Central memory CD8-positive, alpha-beta T cell (primary cell): ENCODE measurements around the gene KRTAP20-4.

Experiments
- ATAC-seq: fragments of 150-1000 bp; cut with Tn5 transposase; replicated peaks from 2 replicates; pipeline ENCODE4 v1.10.0; 2022; ENCODE audit warnings: mild to moderate bottlenecking, moderate FRiP score, moderate number of reproducible peaks; ENCODE audit not compliant: poor library complexity, severe bottlenecking; ENCODE audit errors: extremely low read depth
- DNase-seq, 2 donors: peaks; one replicate each; pipeline ENCODE4 v3.0.0; 2021; ENCODE audit warnings: low spot score in 2 of 2
- H3K27ac Mint-ChIP-seq: one replicate; pipeline ENCODE4 v1.8.0; 2022; ENCODE audit warnings: low read depth, mild to moderate bottlenecking, moderate library complexity, mixed read lengths
- H3K27me3 Mint-ChIP-seq: one replicate; pipeline ENCODE4 v1.8.0; 2022; ENCODE audit warnings: mixed read lengths
- H3K36me3 Mint-ChIP-seq: one replicate; pipeline ENCODE4 v1.8.0; 2022; ENCODE audit warnings: mild to moderate bottlenecking, moderate library complexity, mixed read lengths; ENCODE audit not compliant: insufficient read depth
- H3K4me1 Mint-ChIP-seq: one replicate; pipeline ENCODE4 v1.8.0; 2022; ENCODE audit warnings: mixed read lengths
- H3K4me3 Mint-ChIP-seq: one replicate; pipeline ENCODE4 v1.8.0; 2022; ENCODE audit warnings: mild to moderate bottlenecking, moderate library complexity, mixed read lengths
- H3K9me3 Mint-ChIP-seq: one replicate; pipeline ENCODE4 v1.8.0; 2022; ENCODE audit warnings: mixed read lengths

The KRTAP20-4 gene

GRCh38 chr21:30620522-30620921, at the start of gene KRTAP20-4:
Gene KRTAP20-4, plus strand, starts transcription at chr21:30620627.
- H3K36me3 Mint-ChIP-seq: no peaks in the 10 kb centered on the region
- H3K4me3 Mint-ChIP-seq: no peak within 1 kb of the TSS
- no peaks in the 10 kb centered on the region for H3K27me3 Mint-ChIP-seq
- H3K27ac Mint-ChIP-seq: no peak within 1 kb of the TSS
- ATAC-seq (no peak), DNase-seq (no peak)
- H3K9me3 Mint-ChIP-seq: no peaks in the 10 kb centered on the region
- H3K4me1 Mint-ChIP-seq: no peaks in the 10 kb centered on the region

GRCh38 chr21:30577766-30578165, 42.7 kb upstream of the KRTAP20-4 start:
- H3K36me3 Mint-ChIP-seq: no peaks in the 10 kb centered on the region
- H3K4me3 Mint-ChIP-seq: no peak overlapping the region
- DNase-seq: no peak
- H3K27ac Mint-ChIP-seq: no peak overlapping the region
- peaks cover 4% of the 10 kb centered on the region for H3K9me3 Mint-ChIP-seq
- no peak for ATAC-seq
- no peaks in the 10 kb centered on the region for H3K4me1 Mint-ChIP-seq
- no peaks in the 10 kb centered on the region for H3K27me3 Mint-ChIP-seq

GRCh38 chr21:30579346-30579745, 41.1 kb upstream of the KRTAP20-4 start:
- Mint-ChIP-seq H3K4me1 (no peaks in the 10 kb centered on the region), H3K27ac (no peak overlapping the region), H3K27me3 (no peaks in the 10 kb centered on the region), H3K9me3 (peaks cover 6% of the 10 kb centered on the region), H3K36me3 (no peaks in the 10 kb centered on the region), H3K4me3 (no peak overlapping the region)
- DNase-seq: no peak
- ATAC-seq: no peak

- H3K36me3 Mint-ChIP-seq: no peaks in the 10 kb centered on the region
- no peaks in the 10 kb centered on the region for H3K27me3 Mint-ChIP-seq
- no peak for ATAC-seq
Measured at GRCh38 chr21:30580132-30580531, 40.3 kb upstream of the KRTAP20-4 start.

GRCh38 chr21:30582870-30583269, 37.6 kb upstream of the KRTAP20-4 start:
- Mint-ChIP-seq H3K4me1 (no peaks in the 10 kb centered on the region), H3K27me3 (no peaks in the 10 kb centered on the region), H3K9me3 (peaks cover 17% of the 10 kb centered on the region), H3K36me3 (no peaks in the 10 kb centered on the region), H3K4me3 (no peak overlapping the region), H3K27ac (no peak overlapping the region)
- DNase-seq (no peak), ATAC-seq (no peak)

More at GRCh38 chr21:30580132-30580531, 40.3 kb upstream of the KRTAP20-4 start:
- Mint-ChIP-seq H3K27ac (no peak overlapping the region), H3K4me3 (no peak overlapping the region), H3K9me3 (peaks cover 14% of the 10 kb centered on the region), H3K4me1 (no peaks in the 10 kb centered on the region)
- no peak for DNase-seq

GRCh38 chr21:30590297-30590696, 30.1 kb upstream of the KRTAP20-4 start, which contains the start of gene KRTAP22-2:
Gene KRTAP22-2, minus strand, starts transcription at chr21:30590397.
- no peak within 1 kb of the TSS for H3K27ac Mint-ChIP-seq
- H3K4me3 Mint-ChIP-seq: no peak within 1 kb of the TSS
- no peak for ATAC-seq

GRCh38 chr21:30592140-30592539, 28.3 kb upstream of the KRTAP20-4 start, which contains the start of gene KRTAP6-3:
Gene KRTAP6-3, plus strand, starts transcription at chr21:30592440. Its CDS starts 6 bp downstream, at chr21:30592446.
- peaks cover 10% of the 10 kb centered on the region for H3K9me3 Mint-ChIP-seq
- no peaks in the 10 kb centered on the region for H3K36me3 Mint-ChIP-seq
- H3K27me3 Mint-ChIP-seq: no peaks in the 10 kb centered on the region
- no peak within 1 kb of the TSS for H3K4me3 Mint-ChIP-seq
- ATAC-seq: no peak
- no peak for DNase-seq
- no peaks in the 10 kb centered on the region for H3K4me1 Mint-ChIP-seq
- no peak within 1 kb of the TSS for H3K27ac Mint-ChIP-seq

More at GRCh38 chr21:30590297-30590696, 30.1 kb upstream of the KRTAP20-4 start, which contains the start of gene KRTAP22-2:
- H3K36me3 Mint-ChIP-seq: no peaks in the 10 kb centered on the region
- no peaks in the 10 kb centered on the region for H3K27me3 Mint-ChIP-seq
- H3K4me1 Mint-ChIP-seq: no peaks in the 10 kb centered on the region
- H3K9me3 Mint-ChIP-seq: peaks cover 10% of the 10 kb centered on the region
- DNase-seq: no peak

- peaks cover 18% of the 10 kb centered on the region for H3K9me3 Mint-ChIP-seq
- no peaks in the 10 kb centered on the region for H3K36me3 Mint-ChIP-seq
- DNase-seq (no peak), ATAC-seq (no peak)
- no peak within 1 kb of the TSS for H3K4me3 Mint-ChIP-seq
- no peaks in the 10 kb centered on the region for H3K4me1 Mint-ChIP-seq
- H3K27me3 Mint-ChIP-seq: no peaks in the 10 kb centered on the region
- H3K27ac Mint-ChIP-seq: no peak within 1 kb of the TSS
Measured at GRCh38 chr21:30598802-30599201, 21.6 kb upstream of the KRTAP20-4 start, which contains the start of gene KRTAP6-2. Gene KRTAP6-2, minus strand, starts transcription at chr21:30598902. Its CDS starts 28 bp downstream, at chr21:30598874.

- ATAC-seq (no peak), DNase-seq (no peak)
- Mint-ChIP-seq H3K4me3 (no peak within 1 kb of the TSS), H3K36me3 (no peaks in the 10 kb centered on the region), H3K4me1 (no peaks in the 10 kb centered on the region), H3K27me3 (no peaks in the 10 kb centered on the region), H3K9me3 (peaks cover 13% of the 10 kb centered on the region), H3K27ac (no peak within 1 kb of the TSS)
Measured at GRCh38 chr21:30600787-30601186, 19.6 kb upstream of the KRTAP20-4 start, which contains the start of gene KRTAP22-1. Gene KRTAP22-1, plus strand, starts transcription at chr21:30601087.

- H3K9me3 Mint-ChIP-seq: peaks cover 16% of the 10 kb centered on the region
- no peaks in the 10 kb centered on the region for H3K36me3 Mint-ChIP-seq
- H3K27me3 Mint-ChIP-seq: no peaks in the 10 kb centered on the region
- no peak overlapping the region for H3K27ac Mint-ChIP-seq
- DNase-seq: no peak
- ATAC-seq: no peak
- no peak overlapping the region for H3K4me3 Mint-ChIP-seq
- H3K4me1 Mint-ChIP-seq: no peaks in the 10 kb centered on the region
Measured at GRCh38 chr21:30605968-30606367, 14.5 kb upstream of the KRTAP20-4 start.

GRCh38 chr21:30612132-30612531, 8.3 kb upstream of the KRTAP20-4 start:
- Mint-ChIP-seq H3K27me3 (no peaks in the 10 kb centered on the region), H3K27ac (no peak overlapping the region), H3K9me3 (peaks cover 5% of the 10 kb centered on the region), H3K36me3 (no peaks in the 10 kb centered on the region), H3K4me1 (no peaks in the 10 kb centered on the region), H3K4me3 (no peak overlapping the region)
- ATAC-seq (no peak), DNase-seq (no peak)

GRCh38 chr21:30613836-30614235, 6.6 kb upstream of the KRTAP20-4 start, which contains the start of gene KRTAP6-1:
Gene KRTAP6-1, minus strand, starts transcription at chr21:30613930. Its CDS starts 26 bp downstream, at chr21:30613904.
- H3K4me1 Mint-ChIP-seq: no peaks in the 10 kb centered on the region
- H3K4me3 Mint-ChIP-seq: no peak within 1 kb of the TSS
- H3K27me3 Mint-ChIP-seq: no peaks in the 10 kb centered on the region
- no peak within 1 kb of the TSS for H3K27ac Mint-ChIP-seq
- peaks cover 5% of the 10 kb centered on the region for H3K9me3 Mint-ChIP-seq
- no peaks in the 10 kb centered on the region for H3K36me3 Mint-ChIP-seq
- no peak for ATAC-seq
- DNase-seq: no peak

GRCh38 chr21:30615199-30615598, 5.2 kb upstream of the KRTAP20-4 start:
- DNase-seq (no peak), ATAC-seq (no peak)
- Mint-ChIP-seq H3K36me3 (no peaks in the 10 kb centered on the region), H3K27ac (no peak overlapping the region), H3K27me3 (no peaks in the 10 kb centered on the region), H3K9me3 (peaks cover 5% of the 10 kb centered on the region), H3K4me3 (no peak overlapping the region), H3K4me1 (no peaks in the 10 kb centered on the region)
